GM19467 (cell line): ENCODE data around the gene POLR2H.

Experiments
- ATAC-seq: cut with Tn5 transposase; IDR thresholded peaks from one replicate; pipeline ENCODE4 v1.9.1; 2021; ENCODE audit warnings: mild to moderate bottlenecking, moderate library complexity; ENCODE audit not compliant: unreplicated experiment

POLR2H gene

DNA sequence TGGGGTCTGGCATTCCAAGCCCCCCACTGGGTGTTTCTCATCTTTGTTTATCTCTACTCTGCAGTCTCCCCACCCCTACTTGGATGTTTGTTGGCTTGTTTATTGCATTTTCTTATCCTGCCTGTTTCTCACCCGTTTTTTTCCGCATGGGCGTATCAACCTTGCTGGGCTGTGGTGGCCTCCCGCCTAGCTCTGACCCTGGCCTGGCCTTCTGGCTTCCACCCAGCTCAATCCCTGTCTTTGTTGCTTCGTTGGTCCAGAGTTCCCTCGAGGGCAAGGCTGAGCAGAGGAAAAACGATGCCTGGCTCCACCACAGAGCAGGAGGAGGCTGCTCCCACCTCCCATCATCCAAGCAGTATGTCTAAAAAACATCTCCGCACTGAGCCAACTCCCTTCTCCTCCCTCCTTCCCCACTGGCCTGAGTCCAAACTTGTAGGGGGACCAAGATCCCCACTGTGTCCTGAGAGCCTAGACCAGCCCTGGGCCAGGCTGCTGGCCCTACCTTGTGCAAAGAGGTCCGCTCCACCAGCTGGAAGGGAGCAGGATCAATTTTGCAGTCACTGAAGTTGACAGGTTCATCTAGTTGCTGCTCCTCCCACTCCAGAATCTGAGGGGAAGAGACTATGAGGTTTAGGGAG lies 9.9 kb upstream of the POLR2H start:
- ATAC-seq, result no peak

GRCh38 chr3:184352149-184352785 lies 9.2 kb upstream of the POLR2H start:
- ATAC-seq, result no peak

DNA sequence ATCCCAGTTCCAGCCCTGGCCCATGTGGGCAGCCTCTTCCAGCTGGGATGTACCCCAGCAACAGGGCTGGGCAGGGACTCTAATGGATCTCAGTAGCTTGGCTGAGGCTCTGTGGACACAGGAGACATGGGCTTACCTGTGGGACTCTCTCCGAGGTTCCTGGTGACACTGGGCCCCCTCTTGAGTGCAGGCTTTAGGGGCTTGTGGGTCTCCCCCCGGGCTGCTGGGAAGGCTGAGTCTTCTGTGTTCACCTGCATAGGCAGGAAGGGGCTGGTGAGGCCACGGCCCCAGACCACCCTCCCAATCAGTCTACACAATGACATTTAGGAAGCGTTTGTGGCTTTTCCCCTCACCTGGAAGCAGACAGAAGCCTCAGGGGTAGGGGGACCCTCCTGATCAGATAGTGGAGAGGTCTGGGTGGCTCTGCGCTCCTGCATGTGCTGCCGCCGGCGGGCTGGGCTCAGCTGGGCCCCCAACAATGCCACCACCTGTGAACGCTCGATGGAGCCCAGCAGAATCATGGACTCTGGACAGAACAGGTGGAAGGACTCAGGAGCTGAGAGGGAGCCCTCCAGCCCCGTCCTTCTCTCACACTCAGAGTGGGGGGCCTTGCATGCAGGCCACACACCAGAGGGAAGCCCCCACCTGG lies 8.5 kb upstream of the POLR2H start:
- ATAC-seq, result no peak

GRCh38 chr3:184353546-184353941 lies 8.0 kb upstream of the POLR2H start:
- no peak for ATAC-seq

DNA sequence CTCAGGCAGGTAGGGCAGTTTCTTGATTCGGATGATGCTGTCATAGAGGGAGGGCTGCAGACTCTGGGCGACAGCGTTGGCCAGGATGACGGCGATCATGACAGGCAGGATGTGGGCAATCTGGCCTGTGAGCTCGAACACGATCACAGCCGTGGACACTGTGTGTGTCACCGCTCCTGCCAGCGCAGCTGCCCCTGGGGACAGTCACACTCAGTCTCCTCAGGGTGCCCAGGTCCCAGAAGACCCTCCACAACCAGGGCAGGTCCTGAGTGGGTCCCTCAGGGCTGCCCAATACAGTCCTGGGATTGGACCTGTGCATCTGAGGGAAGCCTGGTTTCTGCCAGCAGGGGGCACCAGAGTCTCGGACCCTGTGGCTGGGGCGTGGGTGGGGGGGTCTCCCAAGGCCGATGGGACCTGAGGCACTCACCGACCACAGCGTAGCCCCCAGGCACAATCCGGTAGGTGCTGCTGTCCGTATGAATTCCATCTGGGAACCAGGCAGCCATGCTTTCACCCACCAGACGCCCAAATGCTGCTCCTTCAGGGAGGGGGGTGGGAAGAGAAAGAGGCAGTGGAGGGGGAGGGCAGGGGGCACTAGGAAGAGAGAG lies 7.3 kb upstream of the POLR2H start:
- no peak for ATAC-seq

DNA sequence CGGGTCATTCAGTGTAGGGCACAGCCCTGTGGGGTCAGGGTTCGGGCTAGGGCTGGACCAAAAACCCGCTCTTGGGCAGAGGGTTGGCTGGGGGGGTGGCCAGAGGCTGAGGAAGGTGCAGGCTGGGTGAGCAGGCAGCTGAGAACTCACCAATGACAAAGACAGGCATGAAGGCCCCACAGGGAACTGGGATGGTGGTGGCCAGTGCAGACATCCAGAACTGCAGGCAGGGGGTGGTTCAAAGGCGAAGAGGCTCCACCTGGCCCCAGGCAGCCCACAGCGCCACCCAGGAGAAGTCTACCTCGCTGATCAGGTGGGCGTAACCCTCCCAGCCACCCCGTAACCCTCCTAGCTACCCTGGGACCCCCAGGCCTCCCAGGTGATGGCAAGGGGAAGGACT lies 6.8 kb upstream of the POLR2H start:
- ATAC-seq, result no peak

GRCh38 chr3:184355261-184356040 lies 6.1 kb upstream of the POLR2H start:
- ATAC-seq, result no peak

DNA sequence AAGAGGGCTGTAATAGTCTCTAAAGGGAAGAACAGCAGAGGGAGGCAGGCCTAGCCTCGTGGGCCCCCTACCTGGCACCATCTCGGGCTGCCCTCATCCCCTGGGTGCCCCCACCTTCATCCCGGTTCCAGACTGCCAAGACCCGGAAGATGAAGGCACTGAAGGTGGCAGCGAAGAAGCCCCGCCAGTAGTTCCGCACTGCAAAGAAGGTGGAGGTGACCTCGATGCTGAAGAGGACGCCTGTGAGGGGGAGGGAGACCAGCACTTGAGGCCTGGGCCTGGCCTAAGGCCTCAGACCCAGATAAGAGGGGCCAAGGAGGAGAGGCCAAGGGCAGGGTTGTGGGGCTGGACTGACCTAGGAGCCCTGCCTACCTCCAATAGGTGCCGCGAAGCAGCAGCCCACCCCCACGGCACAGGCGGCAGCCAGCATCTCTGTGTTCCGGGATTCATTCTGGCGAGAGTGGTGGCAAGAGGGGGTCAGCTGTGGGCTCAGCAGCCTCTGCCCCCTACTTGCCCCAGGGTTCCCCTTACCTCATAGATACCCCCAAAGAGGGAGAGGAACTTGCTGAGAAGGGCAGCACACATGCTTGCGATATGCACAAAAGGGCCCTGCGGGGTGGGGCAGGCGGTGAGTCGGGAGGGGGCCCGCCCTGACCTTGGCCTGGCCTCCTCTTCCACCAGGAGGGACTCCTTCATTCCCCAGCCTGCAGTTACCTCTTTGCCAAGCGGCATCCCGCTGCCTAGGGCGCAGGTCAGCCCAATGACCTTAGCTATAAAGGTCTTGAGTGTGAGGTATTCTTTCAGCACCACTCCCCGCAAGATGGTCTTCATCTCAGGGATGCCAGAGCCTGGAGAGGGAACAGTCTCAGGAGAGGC lies 4.0 kb upstream of the POLR2H start:
- ATAC-seq, result no peak

DNA sequence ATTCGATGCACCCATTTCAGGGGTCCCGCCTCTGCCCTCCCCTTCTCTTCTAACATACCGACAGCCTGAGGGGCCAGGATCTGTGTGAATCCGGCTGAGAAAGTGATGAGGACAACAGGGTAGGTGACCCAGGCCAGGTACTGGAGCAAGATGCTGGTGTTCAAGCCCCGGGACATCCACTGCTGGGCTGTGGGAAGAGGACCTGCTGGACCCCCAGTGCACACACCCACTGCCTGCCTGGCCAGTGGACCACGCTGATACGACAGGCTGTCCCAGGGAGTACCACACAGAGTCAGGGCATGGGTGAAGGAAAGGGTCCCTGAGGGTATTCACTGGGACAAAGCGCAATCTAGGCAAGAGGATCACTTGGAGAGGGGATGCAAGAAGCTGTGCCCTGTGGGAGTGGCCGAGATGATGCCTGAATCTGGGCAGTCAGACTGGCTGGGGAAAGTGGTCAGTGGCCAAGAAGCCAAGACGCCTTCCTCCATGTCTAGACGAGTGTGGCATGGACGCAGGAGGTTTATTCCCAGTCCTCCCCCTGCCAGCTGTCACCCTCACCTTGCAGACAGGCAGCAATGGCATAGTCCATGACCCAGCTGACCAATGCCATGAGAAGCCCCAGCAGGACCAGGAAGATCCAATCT lies 3.3 kb upstream of the POLR2H start:
- no peak for ATAC-seq

GRCh38 chr3:184358921-184359350 lies 2.6 kb upstream of the POLR2H start:
- no peak for ATAC-seq

GRCh38 chr3:184359610-184360009 lies 1.9 kb upstream of the POLR2H start:
- no peak for ATAC-seq

DNA sequence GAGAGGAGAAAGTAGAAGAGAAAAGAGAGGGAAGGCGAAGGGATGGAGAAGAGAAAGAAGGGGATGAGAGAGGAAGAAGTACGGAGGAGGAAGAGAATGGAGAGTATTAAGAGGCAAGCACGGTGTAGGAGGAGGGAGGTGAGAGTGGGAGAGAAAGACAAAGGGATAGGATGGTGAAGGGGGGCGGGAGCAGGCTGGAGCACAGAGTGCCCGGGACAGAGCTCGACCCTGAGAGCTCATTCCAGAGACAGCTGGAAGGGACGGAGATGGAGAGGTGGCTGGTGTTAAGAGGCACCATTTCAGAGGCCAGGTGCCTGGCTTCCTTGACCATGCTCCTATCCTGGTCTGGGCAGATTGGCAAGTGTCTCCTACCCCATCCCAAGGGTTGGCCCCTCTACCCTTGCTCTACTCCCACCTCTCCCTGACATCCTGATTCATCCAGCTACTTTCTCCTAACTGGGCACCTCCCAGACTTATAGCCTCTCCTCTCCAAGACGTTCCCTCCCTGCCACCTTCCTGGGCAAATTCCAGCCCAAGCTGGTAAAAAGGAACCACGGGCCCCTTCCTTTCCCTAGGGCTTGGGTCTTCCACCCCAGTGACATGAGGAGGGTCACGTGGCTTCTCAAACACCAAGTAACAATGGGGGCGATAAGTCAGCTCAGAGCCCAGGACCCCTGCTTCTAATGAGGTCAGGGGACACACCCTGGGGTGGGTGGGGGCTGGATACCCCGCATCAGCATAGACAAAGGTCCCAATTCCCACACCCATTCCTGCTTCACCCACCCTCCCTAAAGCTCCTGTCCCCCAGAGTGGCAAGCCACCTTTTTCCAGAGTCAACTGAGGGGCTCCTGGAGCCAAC lies 1.2 kb upstream of the POLR2H start:
- ATAC-seq, result no peak

- ATAC-seq, result no peak
Observed at GRCh38 chr3:184360929-184361531, 480 bp upstream of the POLR2H start.

- ATAC-seq, result no peak
Observed at GRCh38 chr3:184361932-184362667, 590 bp downstream of the POLR2H start.

- ATAC-seq, result peak; percentile 80
Observed at GRCh38 chr3:184362668-184363546, 1.4 kb downstream of the POLR2H start.

DNA sequence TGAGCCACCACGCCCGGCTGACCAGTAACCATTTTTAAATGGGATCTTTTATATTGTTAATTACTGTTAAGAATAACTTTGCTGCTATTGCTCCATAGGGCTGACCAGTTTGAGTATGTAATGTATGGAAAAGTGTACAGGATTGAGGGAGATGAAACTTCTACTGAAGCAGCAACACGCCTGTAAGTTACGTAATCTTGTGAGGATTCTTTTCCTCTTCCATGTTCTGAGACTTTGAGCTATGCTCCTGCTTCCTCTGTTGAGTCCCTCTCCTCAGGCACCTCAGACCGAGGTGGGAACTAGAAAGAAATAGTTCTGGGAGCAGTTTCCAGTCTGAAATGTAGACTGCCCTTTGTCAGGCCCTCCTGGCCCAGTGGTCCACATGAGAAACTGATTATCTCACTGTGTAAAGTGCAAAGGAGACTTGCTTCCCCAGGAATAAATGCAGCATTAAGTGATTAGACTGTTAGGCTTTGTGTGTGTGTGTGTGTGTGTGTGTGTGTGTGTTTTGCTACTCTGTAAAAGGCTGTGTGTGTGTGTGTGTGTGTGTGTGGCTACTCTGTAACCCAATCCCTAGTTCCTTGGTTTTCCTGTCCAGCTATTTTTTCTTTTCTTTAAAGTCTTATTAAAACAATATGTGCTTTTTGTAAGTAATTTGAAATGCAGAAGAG lies 5.2 kb downstream of the POLR2H start:
- ATAC-seq, result no peak
